Measurements from ENCODE around the gene PPP1R16B.

DNA sequence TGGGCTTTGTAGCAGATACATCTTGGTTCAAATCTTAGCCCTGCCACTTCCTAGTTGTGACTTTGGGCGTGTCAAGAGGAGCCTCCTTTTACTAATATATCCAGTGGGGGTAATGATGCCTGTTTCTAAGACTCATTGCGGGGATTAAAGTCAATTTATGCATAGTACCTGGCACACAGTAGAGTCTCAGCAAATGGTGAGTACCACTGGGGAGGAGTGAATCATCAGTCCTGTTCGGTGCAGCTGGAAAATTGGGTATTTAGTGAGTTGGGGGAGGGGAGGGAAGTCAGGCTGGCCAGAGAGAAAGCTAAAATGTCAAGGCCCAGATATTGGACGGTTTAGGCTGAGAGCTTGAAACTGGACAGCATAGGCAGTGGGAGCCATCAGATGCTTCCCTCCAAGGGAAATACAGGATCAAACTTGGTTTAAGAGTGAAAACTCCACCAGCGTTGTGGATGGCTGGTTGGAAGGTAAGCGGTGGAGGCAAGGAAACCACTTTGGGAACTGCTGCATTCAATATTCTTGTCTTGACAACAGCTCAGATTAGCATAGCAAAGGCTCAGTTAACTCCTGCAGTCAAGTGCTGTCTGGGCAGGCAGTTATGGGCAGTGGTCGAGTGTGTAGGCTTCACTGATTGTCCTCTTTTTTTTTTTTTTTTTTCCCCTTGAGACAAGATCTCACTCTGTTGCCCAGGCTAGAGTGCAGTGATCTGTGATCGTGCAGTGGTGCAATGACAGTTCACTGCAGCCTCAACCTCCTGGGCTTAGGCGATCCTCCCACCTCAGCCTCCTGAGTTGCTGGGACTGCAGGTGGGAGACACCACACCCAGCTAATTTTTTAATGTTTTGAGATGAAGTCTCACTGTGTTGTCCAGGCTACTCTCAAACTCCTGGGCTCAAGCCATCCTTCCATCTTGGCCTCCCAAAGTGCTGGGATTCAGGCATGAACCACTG, 12.9 kb downstream of the PPP1R16B start:
- TF ChIP-seq POLR2A (IDR thresholded peaks at IDR 0.05) = no peak
- TF ChIP-seq, protein P1, sequence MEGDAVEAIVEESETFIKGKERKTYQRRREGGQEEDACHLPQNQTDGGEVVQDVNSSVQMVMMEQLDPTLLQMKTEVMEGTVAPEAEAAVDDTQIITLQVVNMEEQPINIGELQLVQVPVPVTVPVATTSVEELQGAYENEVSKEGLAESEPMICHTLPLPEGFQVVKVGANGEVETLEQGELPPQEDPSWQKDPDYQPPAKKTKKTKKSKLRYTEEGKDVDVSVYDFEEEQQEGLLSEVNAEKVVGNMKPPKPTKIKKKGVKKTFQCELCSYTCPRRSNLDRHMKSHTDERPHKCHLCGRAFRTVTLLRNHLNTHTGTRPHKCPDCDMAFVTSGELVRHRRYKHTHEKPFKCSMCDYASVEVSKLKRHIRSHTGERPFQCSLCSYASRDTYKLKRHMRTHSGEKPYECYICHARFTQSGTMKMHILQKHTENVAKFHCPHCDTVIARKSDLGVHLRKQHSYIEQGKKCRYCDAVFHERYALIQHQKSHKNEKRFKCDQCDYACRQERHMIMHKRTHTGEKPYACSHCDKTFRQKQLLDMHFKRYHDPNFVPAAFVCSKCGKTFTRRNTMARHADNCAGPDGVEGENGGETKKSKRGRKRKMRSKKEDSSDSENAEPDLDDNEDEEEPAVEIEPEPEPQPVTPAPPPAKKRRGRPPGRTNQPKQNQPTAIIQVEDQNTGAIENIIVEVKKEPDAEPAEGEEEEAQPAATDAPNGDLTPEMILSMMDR (IDR thresholded peaks at IDR 0.05) = no peak
